Mesendoderm (in vitro differentiated cells): Measurements from ENCODE around the gene NRAP.

Source experiments
- DNase-seq: peaks from one replicate; pipeline ENCODE4 v3.0.0; 2013
- H2AK5ac ChIP-seq: 2 replicates; pipeline ENCODE4 v1.6.1; 2013; ENCODE audit warnings: low read length, inconsistent platforms
- H2BK120ac ChIP-seq: 2 replicates; pipeline ENCODE4 v1.6.1; 2013; ENCODE audit warnings: low read depth, mild to moderate bottlenecking, low read length, moderate library complexity, mixed read lengths
- H2BK15ac ChIP-seq: replicated peaks from 2 replicates; pipeline ENCODE4 v1.6.1; 2013; ENCODE audit warnings: low read depth, mild to moderate bottlenecking, moderate library complexity
- H2BK5ac ChIP-seq: 2 replicates; pipeline ENCODE4 v1.6.1; 2013; ENCODE audit warnings: low read length, inconsistent platforms
- H3K18ac ChIP-seq: 2 replicates; pipeline ENCODE4 v1.6.1; 2013; ENCODE audit warnings: mild to moderate bottlenecking, low read length, mixed read lengths
- H3K23ac ChIP-seq: one replicate; pipeline ENCODE4 v1.6.1; 2013; ENCODE audit warnings: low read length
- H3K27ac ChIP-seq: 2 replicates; pipeline ENCODE4 v1.5.1; 2013; ENCODE audit warnings: low read depth, mild to moderate bottlenecking, inconsistent platforms, low read length, moderate library complexity
- H3K27me3 ChIP-seq: 2 replicates; pipeline ENCODE4 v1.6.1; 2013; ENCODE audit warnings: low read length, control low read depth, mild to moderate bottlenecking, inconsistent platforms; ENCODE audit not compliant: insufficient read depth, poor library complexity
- H3K36me3 ChIP-seq: 2 replicates; pipeline ENCODE4 v1.6.1; 2013; ENCODE audit warnings: low read length, inconsistent platforms; ENCODE audit not compliant: control insufficient read depth, insufficient read depth
- H3K4ac ChIP-seq: one replicate; pipeline ENCODE4 v1.6.1; 2013; ENCODE audit warnings: low read depth, mild to moderate bottlenecking, low read length, moderate library complexity
- H3K4me1 ChIP-seq: 2 replicates; pipeline ENCODE4 v1.6.1; 2013; ENCODE audit warnings: low read depth, low read length, inconsistent platforms; ENCODE audit not compliant: control insufficient read depth
- H3K4me2 ChIP-seq: 2 replicates; pipeline ENCODE4 v1.6.1; 2013; ENCODE audit warnings: low read length
- H3K4me3 ChIP-seq: 2 replicates; pipeline ENCODE4 v1.5.1; 2013; ENCODE audit warnings: mild to moderate bottlenecking, low read length
- H3K56ac ChIP-seq: one replicate; pipeline ENCODE4 v1.6.1; 2013; ENCODE audit warnings: low read length
- H3K79me1 ChIP-seq: 2 replicates; pipeline ENCODE4 v1.6.1; 2013; ENCODE audit warnings: low read length, inconsistent platforms
- H3K79me2 ChIP-seq: 2 replicates; pipeline ENCODE4 v1.6.1; 2013; ENCODE audit warnings: mild to moderate bottlenecking, low read length; ENCODE audit not compliant: control insufficient read depth, insufficient read depth
- H3K9ac ChIP-seq: 2 replicates; pipeline ENCODE4 v1.6.1; 2013; ENCODE audit warnings: low read length, inconsistent platforms
- H4K5ac ChIP-seq: one replicate; pipeline ENCODE4 v1.6.1; 2013; ENCODE audit warnings: low read length
- H4K8ac ChIP-seq: one replicate; pipeline ENCODE4 v1.6.1; 2013; ENCODE audit warnings: low read depth, mild to moderate bottlenecking, control low read depth, low read length, moderate library complexity
- WGBS: extraction: QIAGEN DNeasy Blood & Tissue Kit; methylation state at CpG from one replicate; pipeline ENCODE4 v1.1.7; 2013; ENCODE audit warnings: low lambda C conversion rate, missing lambda C conversion rate; ENCODE audit not compliant: insufficient coverage; ENCODE audit errors: extremely low coverage; 5-methylcytosine and 5-hydroxymethylcytosine counted together

The NRAP gene

DNA sequence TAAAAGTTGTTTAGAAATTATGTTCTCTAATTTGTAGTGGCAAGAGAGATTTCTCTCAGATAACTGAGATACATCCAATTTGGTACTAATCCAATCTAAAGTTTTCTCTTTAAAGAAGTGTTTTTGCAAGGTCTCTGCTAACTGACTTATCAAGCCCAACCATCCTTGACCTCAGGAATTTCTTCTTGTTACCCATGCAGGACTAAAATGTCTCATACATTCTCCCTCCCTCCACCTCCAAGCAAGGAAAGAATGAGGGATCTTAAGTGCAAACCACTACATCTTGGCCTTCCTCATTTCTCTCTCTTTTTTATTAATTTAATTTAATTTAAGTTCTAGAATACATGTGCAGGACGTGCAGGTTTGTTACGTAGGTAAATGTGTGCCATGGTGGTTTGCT, 12.8 kb downstream of the NRAP start:
- no peaks in the 10 kb centered on the region for H3K79me2 ChIP-seq
- H3K4me3 ChIP-seq = no peak overlapping the region
- WGBS = no CpG with 5 or more reads among the region's 2 CpGs

DNA sequence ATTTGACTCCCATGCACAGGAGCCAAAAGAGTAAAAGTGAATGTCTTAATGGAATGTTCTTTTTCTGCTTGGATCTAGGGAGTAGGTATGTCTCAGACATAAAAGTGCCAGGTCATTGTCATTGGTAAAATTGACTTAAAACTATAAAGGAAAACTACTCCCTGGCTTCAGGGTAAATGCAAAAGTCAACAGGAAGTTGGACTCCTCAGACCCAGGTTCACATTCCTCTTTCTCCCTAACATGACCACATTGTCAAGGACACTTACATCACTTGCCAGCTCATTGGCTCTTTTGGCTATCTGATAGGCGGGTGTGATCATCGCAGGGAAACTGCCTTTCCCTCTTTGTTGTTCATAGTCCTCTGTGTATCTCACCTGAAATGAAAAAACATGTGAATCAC, 13.7 kb downstream of the NRAP start:
- Histone ChIP-seq H3K4me2 (no peak overlapping the region), H3K27me3 (no peaks in the 10 kb centered on the region), H3K56ac (no peak overlapping the region), H3K36me3 (no peaks in the 10 kb centered on the region), H3K4me1 (no peaks in the 10 kb centered on the region), H4K8ac (no peak overlapping the region), H2BK15ac (no peak overlapping the region), H3K9ac (no peak overlapping the region), H2BK120ac (no peak overlapping the region), H3K27ac (no peak overlapping the region), H4K5ac (no peak overlapping the region), H3K23ac (no peak overlapping the region), H3K18ac (no peak overlapping the region), H2AK5ac (no peak overlapping the region), H3K79me2 (no peaks in the 10 kb centered on the region), H3K79me1 (no peaks in the 10 kb centered on the region), H3K4me3 (no peak overlapping the region), H2BK5ac (no peak overlapping the region), H3K4ac (no peak overlapping the region)
- DNase-seq = peak; percentile 11
- no CpG with 5 or more reads among the region's 2 CpGs for WGBS

More for the DNA sequence above, 12.8 kb downstream of the NRAP start:
- H3K36me3 ChIP-seq = no peaks in the 10 kb centered on the region
- H2BK120ac ChIP-seq = no peak overlapping the region
- H3K9ac ChIP-seq = no peak overlapping the region
- H3K27ac ChIP-seq = no peak overlapping the region
- DNase-seq = no peak
- no peaks in the 10 kb centered on the region for H3K79me1 ChIP-seq
- H3K27me3 ChIP-seq = no peaks in the 10 kb centered on the region
- no peak overlapping the region for H3K18ac ChIP-seq
- no peak overlapping the region for H2BK15ac ChIP-seq
- H4K8ac ChIP-seq = no peak overlapping the region
- H3K4ac ChIP-seq = no peak overlapping the region
- no peak overlapping the region for H2AK5ac ChIP-seq
- no peak overlapping the region for H4K5ac ChIP-seq
- no peak overlapping the region for H2BK5ac ChIP-seq
- no peak overlapping the region for H3K23ac ChIP-seq
- no peak overlapping the region for H3K4me2 ChIP-seq
- no peaks in the 10 kb centered on the region for H3K4me1 ChIP-seq
- H3K56ac ChIP-seq = no peak overlapping the region

DNA sequence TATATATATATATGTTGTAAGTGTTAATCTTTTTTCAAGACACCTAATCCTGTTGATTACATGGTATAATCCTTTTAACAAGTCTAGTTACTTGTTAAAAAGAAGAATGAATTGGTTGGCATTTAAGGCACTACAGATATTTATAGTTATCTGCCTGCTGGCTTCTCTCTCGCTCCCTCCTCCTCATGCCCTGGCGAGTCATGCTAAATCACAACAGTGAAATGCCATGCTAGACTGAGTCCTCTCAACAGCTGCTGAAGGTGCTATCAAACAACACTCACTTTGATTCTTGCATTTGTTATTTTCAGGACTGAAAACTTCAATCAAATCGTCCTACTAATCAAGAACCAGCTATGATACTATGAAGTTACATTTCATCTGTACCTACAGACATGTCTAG, 15.4 kb downstream of the NRAP start:
- Histone ChIP-seq H3K56ac (no peak overlapping the region), H3K18ac (no peak overlapping the region), H3K27ac (no peak overlapping the region), H3K79me2 (no peaks in the 10 kb centered on the region), H3K79me1 (no peaks in the 10 kb centered on the region), H2BK15ac (no peak overlapping the region), H3K23ac (no peak overlapping the region), H3K36me3 (no peaks in the 10 kb centered on the region), H2AK5ac (no peak overlapping the region), H3K27me3 (no peaks in the 10 kb centered on the region), H3K4me3 (no peak overlapping the region), H2BK5ac (no peak overlapping the region), H4K8ac (no peak overlapping the region), H3K9ac (no peak overlapping the region), H3K4me2 (no peak overlapping the region), H4K5ac (no peak overlapping the region), H3K4me1 (no peaks in the 10 kb centered on the region), H3K4ac (no peak overlapping the region), H2BK120ac (no peak overlapping the region)
- no CpG with 5 or more reads among the region's 3 CpGs for WGBS
- DNase-seq = peak; percentile 21

DNA sequence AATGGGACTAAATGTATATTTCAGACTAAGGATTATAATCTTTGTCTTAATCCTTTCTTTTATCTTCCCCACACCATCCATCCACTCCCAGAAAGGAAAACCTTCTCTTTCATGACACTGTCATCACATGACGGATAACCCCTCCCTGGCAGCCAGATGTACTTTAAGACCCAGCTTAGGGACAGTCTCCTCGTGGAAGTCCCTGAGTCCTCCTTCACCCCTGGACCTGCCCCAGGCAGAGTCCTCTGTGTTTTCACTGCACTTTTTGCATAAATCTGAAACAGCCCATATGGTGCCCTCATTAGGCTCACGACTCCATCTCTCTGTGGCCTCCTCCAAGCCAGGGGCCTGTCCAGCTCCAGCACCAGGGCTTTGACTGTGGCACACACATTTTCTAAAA, 16.0 kb downstream of the NRAP start:
- no peak overlapping the region for H3K56ac ChIP-seq
- no CpG with 5 or more reads among the region's 3 CpGs for WGBS
- H3K27ac ChIP-seq = peak overlapping the region; percentile 26
- no peak overlapping the region for H2BK15ac ChIP-seq
- H3K36me3 ChIP-seq = no peaks in the 10 kb centered on the region
- no peak overlapping the region for H3K18ac ChIP-seq
- no peaks in the 10 kb centered on the region for H3K27me3 ChIP-seq
- H2AK5ac ChIP-seq = no peak overlapping the region
- no peaks in the 10 kb centered on the region for H3K4me1 ChIP-seq
- no peaks in the 10 kb centered on the region for H3K79me1 ChIP-seq
- H2BK5ac ChIP-seq = no peak overlapping the region
- H3K4ac ChIP-seq = no peak overlapping the region
- no peaks in the 10 kb centered on the region for H3K79me2 ChIP-seq
- H4K8ac ChIP-seq = no peak overlapping the region
- no peak overlapping the region for H2BK120ac ChIP-seq
- H4K5ac ChIP-seq = no peak overlapping the region
- no peak overlapping the region for H3K9ac ChIP-seq
- no peak overlapping the region for H3K23ac ChIP-seq
- no peak overlapping the region for H3K4me3 ChIP-seq
- H3K4me2 ChIP-seq = no peak overlapping the region
- no peak for DNase-seq

DNA sequence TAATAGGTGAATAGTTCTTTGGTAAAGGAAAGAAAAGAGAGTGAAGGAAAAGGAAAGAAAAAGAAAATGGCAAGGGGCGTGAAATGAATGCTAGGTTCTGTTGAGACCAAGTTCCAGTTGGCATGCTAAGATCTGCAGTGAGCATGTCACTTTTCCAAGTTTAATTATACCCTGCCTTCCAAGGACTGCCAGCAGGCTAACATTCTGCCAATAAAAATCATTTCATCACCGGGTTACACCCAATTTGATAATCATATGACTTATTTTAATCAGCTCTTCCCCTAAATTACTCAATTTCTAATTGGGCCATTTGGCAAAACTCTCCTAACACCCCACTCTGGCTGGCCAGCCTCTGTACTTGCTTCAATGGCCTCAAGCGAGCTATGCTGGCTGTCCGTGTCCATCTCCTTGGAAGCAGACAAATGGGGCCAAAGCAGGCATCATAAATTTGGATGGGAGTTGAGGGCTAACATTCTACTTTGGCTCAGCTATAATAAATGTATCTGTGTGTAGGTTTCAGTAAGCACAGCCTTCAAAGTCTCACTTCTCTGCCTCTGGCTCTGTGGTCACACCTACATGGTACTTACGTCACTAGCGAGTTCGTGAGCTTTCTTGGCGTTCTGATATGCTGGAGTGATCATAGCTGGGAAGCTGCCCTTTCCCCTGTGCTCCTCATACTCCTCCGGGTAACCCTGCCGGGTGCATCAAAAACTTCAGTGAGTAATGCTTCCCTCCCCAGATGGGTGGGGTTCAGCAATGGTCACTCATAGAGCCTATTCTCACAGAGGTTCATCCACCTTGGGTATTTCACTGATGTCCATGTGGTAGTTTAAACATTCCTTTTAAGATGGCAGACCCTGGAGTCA, 17.3 kb downstream of the NRAP start:
- DNase-seq = no peak

More for the DNA sequence above, 17.3 kb downstream of the NRAP start:
- Histone ChIP-seq H3K4ac (no peak overlapping the region), H3K36me3 (no peaks in the 10 kb centered on the region), H3K4me1 (no peaks in the 10 kb centered on the region), H3K4me3 (no peak overlapping the region), H3K4me2 (no peak overlapping the region), H3K23ac (no peak overlapping the region), H2AK5ac (no peak overlapping the region), H3K27ac (no peak overlapping the region), H3K27me3 (no peaks in the 10 kb centered on the region), H4K8ac (no peak overlapping the region), H3K79me1 (no peaks in the 10 kb centered on the region), H3K9ac (no peak overlapping the region), H2BK120ac (no peak overlapping the region), H3K79me2 (no peaks in the 10 kb centered on the region), H3K18ac (no peak overlapping the region), H4K5ac (no peak overlapping the region), H2BK5ac (no peak overlapping the region), H3K56ac (no peak overlapping the region), H2BK15ac (no peak overlapping the region)
- WGBS = no CpG with 5 or more reads among the region's 10 CpGs
